GM12891 (cell line): ENCODE measurements around the gene KMT5C. TPM values are rescaled to one million over a fixed set of nuclear protein-coding genes. Genes with fewer than 3 reads are reported as not detected.
A peak's percentile ranks its signal among the peaks of the same experiment; 100 is the strongest.

Experiments
- DNase-seq: peaks from one replicate; pipeline ENCODE4 v3.0.0; 2011; ENCODE audit warnings: low spot score; ENCODE audit not compliant: insufficient read length
- FAIRE-seq: peaks from 2 replicates; lab custom pipeline; 2011; peaks lifted over from hg19 to GRCh38; lab: Jason Lieb, UNC
- PAX5 ChIP-seq: IDR thresholded peaks from 2 replicates; pipeline ENCODE4 v1.6.1; 2011; ENCODE audit warnings: low read length, moderate library complexity, mild to moderate bottlenecking; ENCODE audit not compliant: insufficient read depth, severe bottlenecking
- POLR2A ChIP-seq: IDR thresholded peaks from 2 replicates; pipeline ENCODE4 v1.6.1; 2011; ENCODE audit warnings: low read depth, low read length, control low read depth
- POLR2AphosphoS5 ChIP-seq: IDR thresholded peaks from 2 replicates; pipeline ENCODE4 v1.6.1; 2011; ENCODE audit warnings: low read depth, low read length, control low read depth
- POU2F2 ChIP-seq: IDR thresholded peaks from 2 replicates; pipeline ENCODE4 v1.6.1; 2011; ENCODE audit warnings: low read depth, mild to moderate bottlenecking, control low read depth, low read length, moderate library complexity
- SPI1 ChIP-seq: IDR thresholded peaks from 2 replicates; pipeline ENCODE4 v1.6.1; 2011; ENCODE audit warnings: low read depth, low read length, control low read depth
- TAF1 ChIP-seq: IDR thresholded peaks from 2 replicates; pipeline ENCODE4 v1.6.1; 2011; ENCODE audit warnings: low read depth, low read length, control low read depth
- polyA plus RNA-seq: library from polyadenylated mRNA; unstranded; fragments of >200 nt; gene quantifications from one replicate; pipeline ENCODE4 v1.2.1, GENCODE V29; 2012; ENCODE audit warnings: low read depth, missing spikeins, inconsistent platforms; ENCODE audit not compliant: missing spikeins

The KMT5C gene
- 6.0 TPM for polyA plus RNA-seq

DNA sequence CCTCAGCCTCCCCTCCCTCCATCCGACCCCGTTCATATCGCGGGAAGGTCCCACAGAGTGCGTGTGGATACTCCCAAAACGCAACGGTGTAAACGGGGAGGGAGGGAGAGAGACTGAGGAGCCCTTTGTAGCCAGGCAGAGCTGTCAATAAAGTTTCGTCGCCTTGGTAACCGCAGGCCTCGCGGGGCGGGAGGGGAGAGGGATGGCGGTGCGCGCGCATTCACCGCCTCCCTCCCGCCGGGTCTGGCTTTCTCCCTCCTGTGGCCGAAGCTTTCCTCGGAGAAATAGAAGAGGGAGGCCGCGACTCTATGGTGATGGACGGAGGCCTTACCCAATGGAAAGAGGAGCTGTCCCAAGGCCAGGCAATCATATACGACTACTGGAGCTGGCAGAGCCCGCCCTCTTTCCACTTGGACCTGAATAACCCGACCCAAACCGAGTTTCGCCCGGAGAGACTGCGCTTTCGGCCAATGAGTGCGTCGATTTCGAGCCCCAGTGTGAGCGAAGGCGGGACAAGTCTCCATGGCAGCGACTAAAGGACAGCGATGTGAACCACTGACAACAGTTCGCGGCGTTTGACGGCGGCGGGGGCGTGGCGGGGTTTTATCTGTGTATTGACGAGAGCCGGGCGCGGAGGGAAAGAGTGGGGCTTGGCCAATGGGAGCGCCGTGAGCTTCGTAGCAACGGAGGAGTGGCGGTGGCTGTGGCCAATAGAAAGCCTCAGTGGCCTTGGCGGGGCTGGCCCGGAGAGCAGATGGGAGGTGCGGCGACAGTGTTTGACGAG is at the start of gene KMT5C:
Gene KMT5C, plus strand, starts transcription at position 772 of the 784 bp plus-strand sequence. CDS start 2,061 bp downstream, outside the sequence.
- TF ChIP-seq PAX5 (no peak), POU2F2 (peak; percentile 43; the same call in 1 of the 2 replicates), POLR2A (peak; percentile 65; the same call in 1 of the 2 replicates), TAF1 (0 out of 2 replicates have a peak, but pooled peaks have one; percentile 44), SPI1 (no peak), POLR2AphosphoS5 (no peak)
- DNase-seq (peak; percentile 99), FAIRE-seq (peak; percentile 99)

DNA sequence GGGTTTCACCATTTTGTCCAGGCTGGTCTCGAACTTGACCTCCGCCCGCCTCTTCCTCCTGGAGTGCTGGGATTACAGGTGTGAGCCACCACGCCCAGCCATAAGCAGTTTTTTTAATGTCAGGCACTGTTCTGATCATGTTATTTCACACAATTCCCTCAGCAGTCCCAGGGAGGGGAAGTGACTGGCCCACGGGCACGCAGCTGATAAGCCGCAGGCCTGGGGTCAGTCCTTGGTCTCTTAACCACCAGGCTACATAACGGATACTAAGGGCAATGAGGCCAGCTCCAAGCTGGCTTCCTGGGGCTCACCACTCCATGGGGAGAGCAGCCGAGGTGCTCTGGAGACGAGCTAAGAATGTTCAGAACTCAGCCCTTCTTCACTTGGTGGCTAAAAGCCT is 42.4 kb upstream of the KMT5C start:
- FAIRE-seq: no peak
- DNase-seq: no peak
- no peak for TF ChIP-seq POLR2AphosphoS5
- TF ChIP-seq PAX5: no peak
- no peak for TF ChIP-seq POLR2A
- no peak for TF ChIP-seq TAF1
- no peak for TF ChIP-seq POU2F2
- no peak for TF ChIP-seq SPI1

DNA sequence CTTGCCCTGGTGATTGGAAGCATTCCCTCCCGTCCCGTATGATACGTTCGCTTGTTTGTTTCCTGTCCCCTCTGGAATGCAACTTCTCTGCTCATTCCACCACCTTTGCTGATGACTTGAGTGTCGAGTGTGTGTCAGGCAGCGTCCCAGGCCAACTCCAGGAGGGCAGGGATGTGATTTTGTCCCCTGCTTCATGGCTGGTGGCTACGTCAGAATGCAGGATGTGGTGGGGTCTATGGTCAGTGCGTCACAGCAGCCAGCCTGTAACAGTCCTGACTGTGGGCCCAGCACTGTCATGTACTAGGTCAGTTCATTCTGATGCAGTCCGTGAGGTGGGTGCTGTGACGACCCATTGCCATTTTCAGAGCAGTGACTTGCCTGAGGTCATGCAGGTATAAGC is 39.7 kb upstream of the KMT5C start:
- DNase-seq (no peak), FAIRE-seq (no peak)
- TF ChIP-seq PAX5: no peak
- no peak for TF ChIP-seq POLR2AphosphoS5
- TF ChIP-seq SPI1: no peak
- no peak for TF ChIP-seq POLR2A
- TF ChIP-seq POU2F2: no peak
- no peak for TF ChIP-seq TAF1

DNA sequence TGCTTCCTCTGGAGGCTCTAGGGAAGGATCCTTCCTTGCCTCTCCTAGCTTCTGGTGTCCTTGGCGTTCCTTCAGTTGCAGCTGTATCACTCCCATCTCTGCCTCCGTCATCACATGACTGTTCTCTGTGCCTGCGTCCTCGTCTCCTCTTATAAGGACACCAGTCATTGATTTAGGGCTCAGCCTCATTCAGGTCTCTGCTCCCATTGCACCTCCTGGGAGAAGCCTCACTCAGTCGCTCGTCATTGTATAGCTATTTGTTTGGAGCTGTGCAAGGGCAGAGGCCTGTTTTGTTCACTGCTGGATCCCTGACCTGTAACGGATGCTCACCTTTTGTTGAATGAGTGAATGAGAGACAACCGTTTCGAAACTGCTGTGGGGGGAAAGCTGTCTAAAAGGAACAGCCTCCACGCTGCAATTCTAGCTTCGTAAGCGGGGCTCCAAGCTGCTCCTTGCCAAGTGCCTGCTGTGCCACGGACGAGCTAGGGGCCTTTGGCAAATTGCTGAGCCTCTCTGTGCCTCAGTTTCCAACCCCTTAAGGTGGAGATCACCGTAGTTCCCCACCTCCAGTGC is 38.7 kb upstream of the KMT5C start:
- DNase-seq (no peak), FAIRE-seq (no peak)
- no peak for TF ChIP-seq POU2F2
- no peak for TF ChIP-seq SPI1
- TF ChIP-seq POLR2A: no peak
- no peak for TF ChIP-seq POLR2AphosphoS5
- no peak for TF ChIP-seq TAF1
- no peak for TF ChIP-seq PAX5

DNA sequence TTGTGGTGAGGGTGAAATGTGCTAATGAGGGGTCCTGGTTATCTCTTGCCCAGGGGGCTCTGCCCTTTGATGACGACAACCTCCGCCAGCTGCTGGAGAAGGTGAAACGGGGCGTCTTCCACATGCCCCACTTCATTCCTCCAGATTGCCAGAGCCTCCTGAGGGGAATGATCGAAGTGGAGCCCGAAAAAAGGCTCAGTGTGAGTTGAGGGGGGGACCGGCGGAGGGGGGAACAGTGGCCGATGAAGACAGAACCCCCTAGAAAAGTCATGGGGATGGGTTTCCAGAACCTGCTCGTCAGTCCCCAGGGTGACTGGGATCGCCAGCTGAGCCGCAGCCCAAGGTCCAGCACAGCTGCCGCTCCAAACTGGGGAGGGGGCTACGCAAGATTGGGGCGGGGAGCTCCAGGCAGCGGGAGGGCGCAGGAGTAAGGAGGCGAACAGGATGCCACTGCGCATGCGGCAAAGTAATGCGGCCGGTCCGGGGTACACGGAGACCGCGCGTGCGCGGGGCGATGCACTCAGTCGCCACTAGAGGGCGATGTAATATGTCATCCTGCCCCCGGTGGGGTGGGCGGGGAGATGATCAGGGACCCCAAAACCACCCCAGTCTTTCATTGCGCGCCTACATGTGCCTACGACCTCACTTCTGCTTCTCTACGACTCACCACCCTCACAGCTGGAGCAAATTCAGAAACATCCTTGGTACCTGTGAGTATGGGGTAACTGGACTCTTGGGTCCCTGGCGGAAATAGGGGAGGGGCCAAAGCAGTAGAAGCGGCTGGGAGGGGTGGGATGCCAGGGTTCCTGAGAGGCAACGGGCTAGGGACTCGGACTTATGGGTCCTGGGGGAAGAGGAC is 38.0 kb upstream of the KMT5C start:
- FAIRE-seq: peak; percentile 99
- no peak for TF ChIP-seq TAF1
- no peak for TF ChIP-seq POU2F2
- TF ChIP-seq POLR2AphosphoS5: no peak
- no peak for TF ChIP-seq PAX5
- TF ChIP-seq POLR2A: no peak
- TF ChIP-seq SPI1: no peak
- DNase-seq: peak; percentile 97

DNA sequence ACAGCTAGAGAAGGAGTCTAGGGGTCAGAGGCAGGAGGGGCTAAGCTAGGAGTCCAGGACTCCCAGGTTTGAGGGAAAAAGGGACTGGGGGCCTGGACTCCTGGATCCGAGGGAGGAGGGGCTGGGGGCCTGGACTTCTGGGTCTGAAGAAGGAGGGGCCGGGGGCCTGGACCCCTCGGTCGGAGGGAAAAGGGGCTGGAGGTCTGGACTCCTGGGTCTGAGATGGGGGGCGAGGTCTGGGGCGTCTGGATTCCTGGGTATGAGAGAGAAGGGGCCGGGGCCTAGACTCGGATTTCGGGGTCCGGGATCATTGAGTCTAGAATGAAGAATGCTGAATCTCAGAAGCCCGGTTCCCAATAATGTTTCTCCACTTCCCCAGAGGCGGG is 37.4 kb upstream of the KMT5C start:
- FAIRE-seq: no peak
- no peak for DNase-seq
- no peak for TF ChIP-seq PAX5
- TF ChIP-seq SPI1: no peak
- no peak for TF ChIP-seq POLR2A
- TF ChIP-seq POU2F2: no peak
- TF ChIP-seq POLR2AphosphoS5: no peak
- no peak for TF ChIP-seq TAF1

DNA sequence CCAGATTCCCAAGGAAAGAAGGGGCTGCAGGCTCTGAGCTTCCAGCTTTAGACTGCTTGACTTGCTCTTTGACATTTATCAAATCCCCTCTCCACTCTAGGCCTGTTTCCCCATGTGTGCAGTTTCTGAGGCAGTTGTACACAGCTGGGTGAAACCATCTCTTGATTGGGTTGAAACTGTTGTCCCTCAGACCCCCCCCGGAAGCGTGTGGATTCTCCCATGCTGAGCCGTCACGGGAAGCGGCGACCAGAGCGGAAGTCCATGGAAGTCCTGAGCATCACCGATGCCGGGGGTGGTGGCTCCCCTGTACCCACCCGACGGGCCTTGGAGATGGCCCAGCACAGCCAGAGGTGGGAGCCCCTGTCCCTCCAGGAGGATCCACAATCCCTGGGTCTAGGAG is 36.2 kb upstream of the KMT5C start:
- DNase-seq (no peak), FAIRE-seq (no peak)
- TF ChIP-seq POLR2AphosphoS5: no peak

DNA sequence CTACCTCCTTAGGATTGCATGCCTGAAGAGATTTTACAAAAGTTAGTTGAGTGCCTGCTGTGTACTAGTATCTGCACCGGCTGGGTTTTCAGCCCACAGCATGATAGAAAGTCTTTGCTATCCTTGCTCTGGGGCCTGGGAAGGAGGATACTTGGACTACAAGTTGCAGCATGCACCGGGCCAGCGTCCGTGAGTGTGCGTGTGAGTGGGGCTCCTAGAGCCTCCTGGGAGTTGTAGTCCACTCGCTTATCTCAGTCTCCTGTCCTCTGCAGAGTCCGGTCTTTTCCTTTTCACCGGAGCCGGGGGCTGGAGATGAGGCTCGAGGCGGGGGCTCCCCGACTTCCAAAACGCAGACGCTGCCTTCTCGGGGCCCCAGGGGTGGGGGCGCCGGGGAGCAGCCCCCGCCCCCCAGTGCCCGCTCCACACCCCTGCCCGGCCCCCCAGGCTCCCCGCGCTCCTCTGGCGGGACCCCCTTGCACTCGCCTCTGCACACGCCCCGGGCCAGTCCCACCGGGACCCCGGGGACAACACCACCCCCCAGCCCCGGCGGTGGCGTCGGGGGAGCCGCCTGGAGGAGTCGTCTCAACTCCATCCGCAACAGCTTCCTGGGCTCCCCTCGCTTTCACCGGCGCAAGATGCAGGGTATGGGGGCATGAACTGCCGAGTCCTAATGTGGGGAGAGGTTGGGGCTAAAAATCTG is 35.2 kb upstream of the KMT5C start:
- DNase-seq: no peak
- FAIRE-seq: no peak
- TF ChIP-seq PAX5 (no peak), POLR2A (no peak), POU2F2 (no peak), SPI1 (no peak), TAF1 (no peak), POLR2AphosphoS5 (no peak)

DNA sequence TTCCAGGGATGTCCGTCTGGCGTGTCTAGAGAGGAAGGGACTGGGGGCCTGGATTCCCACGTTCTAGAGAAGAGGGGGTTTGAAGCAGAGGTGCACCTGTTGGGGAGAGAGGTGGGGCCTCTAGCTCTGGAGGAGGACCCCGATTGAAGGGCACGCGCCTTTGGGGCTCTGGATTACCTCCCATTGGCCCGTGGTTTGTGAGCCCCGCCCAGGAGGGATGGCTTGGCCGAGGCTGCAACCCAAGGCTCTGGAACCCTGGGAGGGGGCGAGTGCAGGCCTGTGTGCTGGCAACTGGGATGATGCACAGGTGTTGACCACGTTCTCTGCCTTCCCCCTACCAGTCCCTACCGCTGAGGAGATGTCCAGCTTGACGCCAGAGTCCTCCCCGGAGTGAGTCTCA is 34.7 kb upstream of the KMT5C start:
- no peak for DNase-seq
- no peak for TF ChIP-seq POLR2AphosphoS5
- TF ChIP-seq TAF1: no peak
- TF ChIP-seq POU2F2: no peak
- TF ChIP-seq POLR2A: no peak
- no peak for TF ChIP-seq SPI1
- TF ChIP-seq PAX5: no peak
- no peak for FAIRE-seq
